IMR-90 (cell line): ENCODE measurements around the gene DNM1.

Experiments used
- CEBPB ChIP-seq: IDR thresholded peaks from 2 replicates; pipeline ENCODE4 v1.6.1; 2012; ENCODE audit warnings: low read depth, low read length, improper control_type of control experiment
- MAFK ChIP-seq: IDR thresholded peaks from 2 replicates; pipeline ENCODE4 v1.6.1; 2012; ENCODE audit warnings: low read depth, low read length, improper control_type of control experiment
- MAZ ChIP-seq: IDR thresholded peaks from 2 replicates; pipeline ENCODE4 v1.6.1; 2012; ENCODE audit warnings: low read depth, mild to moderate bottlenecking, low read length, improper control_type of control experiment, moderate library complexity, borderline replicate concordance
- POLR2A ChIP-seq: IDR thresholded peaks from 2 replicates; pipeline ENCODE4 v1.6.1; 2012; ENCODE audit warnings: mild to moderate bottlenecking, low read depth, low read length
- RAD21 ChIP-seq: IDR thresholded peaks from 2 replicates; pipeline ENCODE4 v1.6.1; 2012; ENCODE audit warnings: low read length, improper control_type of control experiment
- TF ChIP-seq, protein P1 (sequence below): conservative IDR thresholded peaks from 2 replicates; pipeline ENCODE4 v1.5.1; 2012; ENCODE audit warnings: mild to moderate bottlenecking, low read depth, low read length, improper control_type of control experiment
- TF ChIP-seq, protein P2 (sequence below): fragments of 150-350 bp; IDR thresholded peaks from 2 replicates; pipeline ENCODE4 v1.6.1; 2017; ENCODE audit warnings: mild to moderate bottlenecking, antibody characterized with exemption, low read length, low read depth

DNA sequence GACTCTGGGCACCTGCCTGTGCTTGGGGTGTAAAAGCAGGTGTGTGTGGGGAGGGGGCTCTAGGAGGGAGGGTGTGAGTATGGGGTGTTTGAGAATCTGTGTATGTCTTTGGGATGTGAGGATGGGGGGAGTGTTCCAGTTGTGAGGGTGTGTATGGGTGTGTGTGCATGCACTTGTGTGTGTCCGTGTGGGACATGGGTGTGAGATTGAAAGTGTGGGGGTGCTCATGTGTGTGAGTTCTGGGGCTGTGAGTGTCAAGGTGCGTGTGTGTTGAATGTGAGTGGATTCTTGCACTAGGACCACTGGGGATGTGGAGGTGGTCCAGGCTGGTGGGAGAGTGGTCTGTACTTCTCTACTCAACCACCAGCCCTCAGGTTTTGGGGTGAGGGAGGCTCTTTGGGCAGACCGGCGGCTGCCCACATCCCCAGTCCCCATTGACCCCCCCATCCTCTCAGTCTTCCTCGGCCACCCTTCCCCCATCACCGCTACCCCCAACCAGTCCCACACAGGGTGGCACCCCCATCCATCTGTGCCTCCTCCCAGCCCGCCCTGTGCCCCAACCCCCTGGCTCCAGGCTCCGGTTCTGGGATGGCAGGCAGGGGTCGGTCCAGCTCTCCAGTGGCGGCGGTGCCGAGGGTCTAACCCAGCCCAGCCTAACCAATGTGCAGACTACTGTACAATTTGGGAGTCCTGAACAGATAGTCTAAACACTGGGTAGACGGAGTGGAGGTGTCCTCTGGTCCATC is 41.1 kb downstream of the DNM1 start:
- TF ChIP-seq MAZ (no peak), RAD21 (no peak), POLR2A (no peak), MAFK (no peak), CEBPB (no peak)
- TF ChIP-seq, protein P1, sequence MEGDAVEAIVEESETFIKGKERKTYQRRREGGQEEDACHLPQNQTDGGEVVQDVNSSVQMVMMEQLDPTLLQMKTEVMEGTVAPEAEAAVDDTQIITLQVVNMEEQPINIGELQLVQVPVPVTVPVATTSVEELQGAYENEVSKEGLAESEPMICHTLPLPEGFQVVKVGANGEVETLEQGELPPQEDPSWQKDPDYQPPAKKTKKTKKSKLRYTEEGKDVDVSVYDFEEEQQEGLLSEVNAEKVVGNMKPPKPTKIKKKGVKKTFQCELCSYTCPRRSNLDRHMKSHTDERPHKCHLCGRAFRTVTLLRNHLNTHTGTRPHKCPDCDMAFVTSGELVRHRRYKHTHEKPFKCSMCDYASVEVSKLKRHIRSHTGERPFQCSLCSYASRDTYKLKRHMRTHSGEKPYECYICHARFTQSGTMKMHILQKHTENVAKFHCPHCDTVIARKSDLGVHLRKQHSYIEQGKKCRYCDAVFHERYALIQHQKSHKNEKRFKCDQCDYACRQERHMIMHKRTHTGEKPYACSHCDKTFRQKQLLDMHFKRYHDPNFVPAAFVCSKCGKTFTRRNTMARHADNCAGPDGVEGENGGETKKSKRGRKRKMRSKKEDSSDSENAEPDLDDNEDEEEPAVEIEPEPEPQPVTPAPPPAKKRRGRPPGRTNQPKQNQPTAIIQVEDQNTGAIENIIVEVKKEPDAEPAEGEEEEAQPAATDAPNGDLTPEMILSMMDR, result no peak
- TF ChIP-seq, protein P2, sequence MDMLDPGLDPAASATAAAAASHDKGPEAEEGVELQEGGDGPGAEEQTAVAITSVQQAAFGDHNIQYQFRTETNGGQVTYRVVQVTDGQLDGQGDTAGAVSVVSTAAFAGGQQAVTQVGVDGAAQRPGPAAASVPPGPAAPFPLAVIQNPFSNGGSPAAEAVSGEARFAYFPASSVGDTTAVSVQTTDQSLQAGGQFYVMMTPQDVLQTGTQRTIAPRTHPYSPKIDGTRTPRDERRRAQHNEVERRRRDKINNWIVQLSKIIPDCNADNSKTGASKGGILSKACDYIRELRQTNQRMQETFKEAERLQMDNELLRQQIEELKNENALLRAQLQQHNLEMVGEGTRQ, result no peak
